HG02642 (cell line): Measurements from ENCODE around the gene SPRED2.

ENCODE experiments used
- ATAC-seq: cut with Tn5 transposase; IDR thresholded peaks from one replicate; pipeline ENCODE4 v1.9.1; 2021; ENCODE audit warnings: mild to moderate bottlenecking; ENCODE audit not compliant: unreplicated experiment, poor library complexity

The SPRED2 gene

GRCh38 chr2:65371074-65371434, 61.3 kb downstream of the SPRED2 start:
- no peak for ATAC-seq

- ATAC-seq = peak; percentile 56
Observed at GRCh38 chr2:65370387-65371073, 61.9 kb downstream of the SPRED2 start.

GRCh38 chr2:65369980-65370379, 62.4 kb downstream of the SPRED2 start:
- ATAC-seq = no peak

- no peak for ATAC-seq
Observed at GRCh38 chr2:65369574-65369973, 62.8 kb downstream of the SPRED2 start.

GRCh38 chr2:65368468-65368867, 63.9 kb downstream of the SPRED2 start:
- ATAC-seq = no peak

- no peak for ATAC-seq
Observed at GRCh38 chr2:65367524-65367923, 64.9 kb downstream of the SPRED2 start.

- peak; percentile 63 for ATAC-seq
Observed at GRCh38 chr2:65366595-65367125, 65.7 kb downstream of the SPRED2 start.

GRCh38 chr2:65364986-65365733, 67.2 kb downstream of the SPRED2 start:
- no peak for ATAC-seq

- ATAC-seq = no peak
Observed at GRCh38 chr2:65363879-65364666, 68.3 kb downstream of the SPRED2 start.

GRCh38 chr2:65361623-65362022, 70.8 kb downstream of the SPRED2 start:
- ATAC-seq = no peak

GRCh38 chr2:65360441-65360840, 72.0 kb downstream of the SPRED2 start:
- ATAC-seq = no peak

- no peak for ATAC-seq
Observed at GRCh38 chr2:65358678-65359400, 73.6 kb downstream of the SPRED2 start.

GRCh38 chr2:65357959-65358294, 74.5 kb downstream of the SPRED2 start:
- ATAC-seq = peak; percentile 75

- peak; percentile 36 for ATAC-seq
Observed at GRCh38 chr2:65357095-65357958, 75.1 kb downstream of the SPRED2 start.

- no peak for ATAC-seq
Observed at GRCh38 chr2:65355186-65355831, 77.1 kb downstream of the SPRED2 start.

- no peak for ATAC-seq
Observed at GRCh38 chr2:65354773-65355172, 77.6 kb downstream of the SPRED2 start.

GRCh38 chr2:65353927-65354326, 78.5 kb downstream of the SPRED2 start:
- no peak for ATAC-seq

- ATAC-seq = no peak
Observed at GRCh38 chr2:65353046-65353445, 79.4 kb downstream of the SPRED2 start.
